Measurements from ENCODE around the gene CD300LG. TPM values are rescaled to one million over a fixed set of nuclear protein-coding genes. Genes with fewer than 3 reads are reported as not detected.

CD300LG gene
- total RNA-seq, 1 experiment from 2014 or later: not detected

- ATAC-seq (no peak), DNase-seq (ENCODE audit: low read depth, low spot score) (no peak)
- no peak overlapping the region for H3K9ac ChIP-seq (ENCODE audit: low read length)
- TF ChIP-seq JUND (IDR thresholded peaks at IDR 0.05) (no peak), EZH2 (IDR thresholded peaks at IDR 0.05) (no peak), ZNF274 (IDR thresholded peaks at IDR 0.05; ENCODE audit: low read depth, low read length) (no peak), YY1 (IDR thresholded peaks at IDR 0.05; ENCODE audit: extremely low read depth, insufficient replicate concordance, low read depth, low read length) (no peak), MAX (IDR thresholded peaks at IDR 0.05) (no peak), ZFX (IDR thresholded peaks at IDR 0.05) (no peak), ELF1 (IDR thresholded peaks at IDR 0.05; ENCODE audit: borderline replicate concordance, low read depth) (no peak), ATF3 (IDR thresholded peaks at IDR 0.05) (no peak), EZH2phosphoT487 (IDR thresholded peaks at IDR 0.05; ENCODE audit: borderline replicate concordance) (no peak), REST (IDR thresholded peaks at IDR 0.05; ENCODE audit: low read depth) (no peak), SIN3A (IDR thresholded peaks at IDR 0.05; ENCODE audit: low read depth) (no peak), CTCF (IDR thresholded peaks at IDR 0.05 in 2 of 3, conservative IDR thresholded peaks at IDR 0.05 in 1 of 3; ENCODE audit: borderline replicate concordance in 1 of 3, insufficient read depth in 1 of 3, low read depth in 2 of 3, low read length in 2 of 3) (no peak), TCF7L2 (IDR thresholded peaks at IDR 0.05; ENCODE audit: borderline replicate concordance, extremely low read depth, insufficient read depth, insufficient read length) (no peak), CEBPB (IDR thresholded peaks at IDR 0.05; ENCODE audit: low read depth) (no peak), SRF (IDR thresholded peaks at IDR 0.05; ENCODE audit: low read depth) (no peak), FOSL1 (IDR thresholded peaks at IDR 0.05; ENCODE audit: low read depth) (no peak), ZBTB33 (IDR thresholded peaks at IDR 0.05; ENCODE audit: extremely low read depth, insufficient replicate concordance, low read length) (no peak)
- no peaks in the 10 kb centered on the region for H3K9me3 ChIP-seq (ENCODE audit: control insufficient read depth in 1 of 2, insufficient read depth in 1 of 2, low read depth in 1 of 2, low read length in 2 of 2)
- H4K20me1 ChIP-seq (ENCODE audit: insufficient read depth): no peaks in the 10 kb centered on the region
- H3K36me3 ChIP-seq (ENCODE audit: control insufficient read depth in 1 of 2, insufficient read depth in 2 of 2, low read length in 2 of 2): peaks cover 2 to 29% of the 10 kb centered on the region in 2 experiments; a peak in 2 of 4 replicates
- intact Hi-C loops (cut with micrococcal nuclease): no loop called here
- POLR2A ChIA-PET: no interaction called here
- H3K27me3 ChIP-seq (ENCODE audit: insufficient read depth, low read length): no peaks in the 10 kb centered on the region
- RAD21 ChIA-PET (ENCODE audit: low non-redundant PET in 1 of 2, low total read pairs in 2 of 2, uncharacterized antibody in 2 of 2, unreplicated experiment in 2 of 2): no interaction called here
- H3K4me3 ChIP-seq (replicated peaks in 1 of 2; ENCODE audit: low read depth in 1 of 2, low read length in 2 of 2): no peak overlapping the region
- H3K4me1 ChIP-seq (ENCODE audit: control insufficient read depth in 1 of 2, insufficient read depth in 2 of 2, low read length in 2 of 2): no peaks in the 10 kb centered on the region
- no peak overlapping the region for H2AFZ ChIP-seq (ENCODE audit: low read depth, low read length, poor library complexity, severe bottlenecking)
- H3K79me2 ChIP-seq (ENCODE audit: insufficient read depth, low read length): no peaks in the 10 kb centered on the region
- H3K27ac ChIP-seq (ENCODE audit: low read depth, low read length): no peak overlapping the region
- BruUV-seq (replicated peaks): no TSS peak
- no peak overlapping the region for H3K4me2 ChIP-seq (ENCODE audit: low read length)
- H3K9me2 ChIP-seq (ENCODE audit: insufficient read depth): no peaks in the 10 kb centered on the region
- CTCF ChIA-PET: no interaction called here
Measured at GRCh38 chr17:43805117-43805516, 41.9 kb upstream of the CD300LG start.
